Transverse colon (tissue), 4 donors: ENCODE measurements around the gene MSH4. TPM values are rescaled to one million over a fixed set of nuclear protein-coding genes. Genes with fewer than 3 reads are reported as not detected.

Experiments
- DNase-seq: peaks from one replicate; pipeline ENCODE4 v3.0.0-alpha.2; 2019
- H3K27ac ChIP-seq, 4 donors: fragments of 200-600 bp; sonication (generic); 2 replicates each; pipeline ENCODE4 v1.5.1; 2016 to 2018; ENCODE audit warnings: inconsistent platforms in 4 of 4
- H3K27me3 ChIP-seq: fragments of 200-600 bp; sonication (generic); 2 replicates; pipeline ENCODE4 v1.5.1; 2017; ENCODE audit warnings: inconsistent platforms
- H3K36me3 ChIP-seq, 4 donors: fragments of 200-600 bp; sonication (generic); 2 replicates each; pipeline ENCODE4 v1.5.1; 2017 to 2019; ENCODE audit warnings: inconsistent platforms in 4 of 4
- H3K4me1 ChIP-seq, 4 donors: fragments of 200-600 bp; sonication (generic); 2 replicates each; pipeline ENCODE4 v1.5.1; 2017 to 2020; ENCODE audit warnings: inconsistent platforms in 4 of 4
- H3K4me3 ChIP-seq, 4 donors: fragments of 200-600 bp; sonication (generic); 1 replicate in 1 of 4; 2 replicates in 3 of 4; pipeline versions ENCODE4 v1.5.1 to v1.6.1; 2017 to 2019; ENCODE audit warnings: inconsistent platforms in 4 of 4
- H3K9me3 ChIP-seq, 2 donors: fragments of 200-600 bp; sonication (generic); 2 replicates each; pipeline ENCODE4 v1.5.1; 2017 to 2019; ENCODE audit warnings: inconsistent platforms in 2 of 2
- CTCF ChIP-seq, 5 experiments: fragments of 200-600 bp in 3 of 5; fragments of 450-650 bp in 2 of 5; sonication (generic) in 3 of 5; IDR thresholded peaks; 1 replicate in 2 of 5; 2 replicates in 3 of 5; pipeline ENCODE4 v1.5.1; 2016 to 2017; ENCODE audit warnings: antibody characterized with exemption in 5 of 5, inconsistent platforms in 3 of 5, mild to moderate bottlenecking in 2 of 5, moderate library complexity in 1 of 5
- EP300 ChIP-seq: sonication (generic); formaldehyde crosslinking; IDR thresholded peaks from one replicate; pipeline ENCODE4 v1.6.1; 2017; ENCODE audit warnings: antibody characterized with exemption, low read depth
- POLR2A ChIP-seq: fragments of 450-650 bp; IDR thresholded peaks from one replicate; pipeline ENCODE4 v1.6.1; 2016; ENCODE audit warnings: antibody characterized with exemption, mild to moderate bottlenecking, moderate library complexity
- POLR2AphosphoS5 ChIP-seq, 3 donors: sonication (generic); formaldehyde crosslinking; IDR thresholded peaks; one replicate each; pipeline ENCODE4 v1.6.1; 2016; ENCODE audit warnings: antibody characterized with exemption in 3 of 3
- WGBS, 2 donors: methylation state at CpG; one replicate each; pipeline ENCODE4 v1.1.5; 2018; ENCODE audit warnings: low coverage in 1 of 2; 5-methylcytosine and 5-hydroxymethylcytosine counted together
- in situ Hi-C, 4 donors: fragments of 200-750 bp; cut with MboI; loops; one replicate each; pipeline versions ENCODE4 v1.15.0 to v1.15.1; 2017; ENCODE audit warnings: low sequenced_read_pairs in 3 of 4, low pct_ligation_motif_present in 1 of 4, low pct_unique_long_range_greater_than_20kb in 1 of 4
- intact Hi-C: fragments of 100-400 bp; cut with DNase I; formaldehyde crosslinking; loops from one replicate; pipeline ENCODE4 v1.15.1; 2023; ENCODE audit warnings: low total_unique reads
- total RNA-seq, 4 donors: library from RNA; depleted of rRNA; stranded (reverse); fragments of >200 nt; gene quantifications; one replicate each; pipeline ENCODE4 v1.1.0, GENCODE V29; 2016

Gene MSH4
- total RNA-seq, 4 donors from 2014 or later: 0.20 to 0.48 TPM; not detected in 2

DNA sequence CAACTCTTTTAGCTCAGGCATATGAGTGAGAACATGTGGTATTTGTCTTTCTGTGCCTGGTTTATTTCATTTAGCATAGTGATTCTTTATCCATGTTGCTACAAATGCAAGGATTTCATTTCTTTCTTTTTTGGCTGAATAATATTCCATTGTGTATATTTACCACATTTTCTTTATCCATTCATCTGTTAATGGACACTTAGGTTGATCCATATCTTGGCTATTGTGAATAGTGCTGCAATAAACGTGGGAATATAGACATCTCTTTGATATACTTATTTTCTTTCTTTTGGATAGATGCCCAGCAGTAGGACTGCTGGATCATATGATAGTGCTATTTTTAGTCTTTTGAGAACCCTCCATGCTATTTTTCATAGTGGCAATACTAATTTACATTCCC, 104.7 kb downstream of the MSH4 start:
- 29 to 38% methylated on average over 1 of the region's 1 CpG for WGBS, 2 donors
- TF ChIP-seq POLR2A: no peak
- no peak for TF ChIP-seq EP300
- no peak for TF ChIP-seq CTCF (IDR thresholded peaks at IDR 0.05)
- no peak for TF ChIP-seq POLR2AphosphoS5 (IDR thresholded peaks at IDR 0.05)
- Histone ChIP-seq H3K27ac (no peak overlapping the region), H3K27me3 (no peaks in the 10 kb centered on the region), H3K36me3 (no peaks in the 10 kb centered on the region), H3K4me1 (no peaks in the 10 kb centered on the region), H3K4me3 (no peak overlapping the region), H3K9me3 (no peaks in the 10 kb centered on the region)
- no peak for DNase-seq
- intact Hi-C loops: no loop called here
- in situ Hi-C loops: no loop called here

DNA sequence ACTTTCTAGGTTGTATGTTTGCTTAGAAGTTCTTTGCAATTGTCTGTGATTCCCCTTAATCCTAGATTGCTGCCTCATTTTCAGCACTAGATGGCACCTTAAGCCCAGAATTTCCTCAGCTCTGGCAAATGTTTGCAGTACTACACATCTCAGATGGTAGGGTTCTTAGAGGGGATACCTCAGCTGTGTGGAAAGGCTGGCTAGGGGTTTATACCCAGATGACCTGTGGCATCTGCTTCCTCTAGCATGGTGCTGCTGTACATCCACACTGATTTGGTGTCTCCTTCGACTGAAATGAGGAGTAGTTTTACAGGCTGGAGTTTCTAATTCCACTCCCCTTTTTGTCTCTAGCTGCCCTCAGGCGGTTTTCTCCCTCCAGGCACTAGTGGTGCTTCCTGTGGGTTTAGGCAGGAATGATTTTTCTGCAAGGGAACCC, 112.1 kb downstream of the MSH4 start:
- Histone ChIP-seq H3K4me3 (no peak overlapping the region), H3K4me1 (no peaks in the 10 kb centered on the region), H3K36me3 (no peaks in the 10 kb centered on the region), H3K27ac (no peak overlapping the region), H3K27me3 (no peaks in the 10 kb centered on the region), H3K9me3 (peaks cover 0 to 4% of the 10 kb centered on the region in 2 donors)
- intact Hi-C loops (no loop called here), in situ Hi-C loops (no loop called here)
- TF ChIP-seq CTCF (IDR thresholded peaks at IDR 0.05): no peak
- no peak for TF ChIP-seq EP300
- no peak for TF ChIP-seq POLR2A
- TF ChIP-seq POLR2AphosphoS5 (IDR thresholded peaks at IDR 0.05): no peak
- no peak for DNase-seq
- 43% methylated on average over 2 of the region's 2 CpGs; no CpG with 5 or more reads in 1 of the 2 donors for WGBS, 2 donors

DNA sequence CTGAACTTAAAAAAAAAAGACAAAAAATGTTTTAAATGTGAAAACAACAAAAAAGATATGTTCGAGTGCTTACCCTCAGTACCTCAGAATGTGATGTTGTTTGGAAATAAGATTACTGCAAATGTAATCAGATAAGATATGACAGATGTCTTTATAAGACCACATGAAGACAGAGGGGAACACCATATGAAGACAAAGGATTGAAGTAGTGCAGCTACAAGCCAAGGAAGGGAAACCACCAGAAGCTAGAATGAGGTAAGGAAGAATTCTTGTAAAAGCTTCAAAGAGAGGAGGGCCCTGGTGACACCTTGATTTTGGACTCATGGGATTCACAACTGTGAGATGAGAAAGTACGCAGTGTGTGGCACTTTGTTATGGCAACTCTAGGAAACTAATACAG, 120.2 kb downstream of the MSH4 start:
- Histone ChIP-seq H3K27ac (no peak overlapping the region), H3K4me3 (no peak overlapping the region), H3K27me3 (no peaks in the 10 kb centered on the region), H3K36me3 (no peaks in the 10 kb centered on the region), H3K4me1 (no peaks in the 10 kb centered on the region), H3K9me3 (no peaks in the 10 kb centered on the region)
- in situ Hi-C loops (no loop called here), intact Hi-C loops (no loop called here)
- WGBS, 2 donors: 70 to 73% methylated on average over 2 of the region's 2 CpGs
- TF ChIP-seq POLR2AphosphoS5 (IDR thresholded peaks at IDR 0.05) (no peak), EP300 (no peak), POLR2A (no peak), CTCF (IDR thresholded peaks at IDR 0.05) (no peak)
- no peak for DNase-seq

GRCh38 chr1:75922698-75923097, 126.0 kb downstream of the MSH4 start:
- in situ Hi-C loops: no loop called here
- TF ChIP-seq EP300 (no peak), CTCF (IDR thresholded peaks at IDR 0.05) (no peak), POLR2A (no peak), POLR2AphosphoS5 (IDR thresholded peaks at IDR 0.05) (no peak)
- intact Hi-C loops: no loop called here

More at GRCh38 chr1:75922698-75923097, 126.0 kb downstream of the MSH4 start:
- Histone ChIP-seq H3K9me3 (no peaks in the 10 kb centered on the region), H3K27me3 (no peaks in the 10 kb centered on the region), H3K4me1 (no peaks in the 10 kb centered on the region), H3K27ac (no peak overlapping the region), H3K36me3 (no peaks in the 10 kb centered on the region), H3K4me3 (no peak overlapping the region)
- no peak for DNase-seq
- 71% methylated on average over 1 of the region's 1 CpG; no CpG with 5 or more reads in 1 of the 2 donors for WGBS, 2 donors
